Measurements from ENCODE around the gene SHROOM3.
"Not testable (repeated sequence)": the region's sequence is repeated elsewhere in the genome, so short reads cannot be mapped to it uniquely, and the experiment has no call there.

The SHROOM3 gene

DNA sequence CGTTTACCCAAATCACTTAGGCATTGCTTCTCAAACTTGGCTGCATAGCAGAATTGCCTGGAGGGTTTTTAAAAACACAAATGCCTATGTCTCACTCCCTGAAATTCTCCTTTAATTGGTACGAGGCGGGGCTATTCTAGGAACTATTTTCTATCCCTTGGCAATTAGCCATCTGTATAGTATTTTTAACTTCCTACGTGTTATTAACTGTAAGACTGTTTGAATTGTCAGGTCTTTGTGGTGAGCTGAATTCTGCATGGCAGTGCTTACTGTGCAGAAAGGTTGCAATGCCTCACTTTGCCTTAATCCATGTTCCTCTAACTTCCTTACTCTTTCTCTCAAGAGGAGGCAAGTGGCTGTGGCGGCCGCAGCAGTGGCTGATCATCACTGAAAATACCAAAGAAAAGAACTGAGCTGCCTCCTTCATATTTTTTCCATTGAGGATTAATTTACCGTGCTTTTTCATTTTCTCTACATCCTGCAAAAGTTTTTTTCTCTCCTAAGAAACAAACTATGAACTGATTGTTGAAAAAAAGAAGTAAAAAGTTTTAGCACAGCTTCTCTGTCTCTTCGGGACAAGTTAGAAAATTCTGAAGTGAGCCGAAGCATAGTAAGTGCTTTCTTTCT is at the start of gene SHROOM3:
SHROOM3 (plus strand) TSS at position 329 of the 627 bp plus-strand sequence. CDS start 824 bp downstream, outside the sequence.
- DNase-seq (ENCODE audit: low read depth in 2 of 2): no peak

DNA sequence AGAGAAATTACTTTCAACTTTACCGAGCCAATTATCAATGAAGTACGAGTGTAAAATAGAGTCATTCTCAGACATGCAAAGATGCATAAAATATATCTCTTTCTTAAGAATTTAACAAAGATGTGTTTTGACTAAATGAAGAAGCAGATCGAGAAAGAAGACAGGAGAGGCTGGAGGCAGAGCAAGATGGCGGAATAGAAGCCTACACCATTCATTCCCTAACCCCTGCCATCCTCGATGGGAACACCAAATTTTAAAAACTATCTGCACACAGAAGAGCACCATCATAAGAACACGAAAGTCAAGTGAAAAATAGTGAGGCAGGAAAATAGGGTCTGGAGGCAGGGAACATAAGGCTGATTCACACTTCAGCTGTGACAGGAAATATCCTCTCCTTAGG is 49.1 kb upstream of the SHROOM3 start:
- no peak for DNase-seq (ENCODE audit: low read depth in 2 of 2)

DNA sequence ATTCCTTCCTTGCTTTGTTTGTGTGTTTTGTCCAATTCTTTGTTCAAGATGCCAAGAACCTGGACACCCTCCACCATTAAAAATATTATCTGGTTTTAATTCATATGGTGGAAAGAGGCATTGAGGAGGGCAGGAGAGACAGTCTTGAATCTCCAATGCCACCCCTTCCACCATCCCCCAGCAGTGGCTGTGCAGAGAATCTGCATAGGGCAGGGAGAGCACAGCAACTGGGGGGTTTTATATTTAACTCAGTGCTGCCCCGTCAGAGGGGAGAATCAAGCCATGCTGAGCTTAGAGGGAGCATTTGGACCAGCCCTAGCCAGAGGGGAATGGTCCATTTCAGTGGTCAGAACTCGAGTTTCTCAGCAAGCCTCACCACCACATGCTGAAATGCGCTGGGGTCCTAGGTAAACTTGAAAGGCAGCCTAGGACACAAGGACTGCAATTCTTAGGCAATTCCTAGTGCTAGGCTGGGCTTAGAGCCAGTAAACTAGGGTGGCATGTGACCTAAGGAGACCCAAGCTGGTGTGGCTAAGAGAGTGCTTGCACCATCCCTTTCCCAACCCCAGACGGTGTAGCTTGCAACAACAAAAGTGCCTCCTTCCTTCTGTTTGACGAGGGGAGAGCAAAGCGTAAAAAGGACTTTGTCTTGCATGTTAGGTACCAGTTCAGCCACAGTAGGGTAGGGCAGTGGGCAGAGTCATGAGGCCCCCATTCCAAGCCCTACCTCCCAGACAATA is 48.3 kb upstream of the SHROOM3 start:
- no peak for DNase-seq (ENCODE audit: low read depth in 2 of 2)

DNA sequence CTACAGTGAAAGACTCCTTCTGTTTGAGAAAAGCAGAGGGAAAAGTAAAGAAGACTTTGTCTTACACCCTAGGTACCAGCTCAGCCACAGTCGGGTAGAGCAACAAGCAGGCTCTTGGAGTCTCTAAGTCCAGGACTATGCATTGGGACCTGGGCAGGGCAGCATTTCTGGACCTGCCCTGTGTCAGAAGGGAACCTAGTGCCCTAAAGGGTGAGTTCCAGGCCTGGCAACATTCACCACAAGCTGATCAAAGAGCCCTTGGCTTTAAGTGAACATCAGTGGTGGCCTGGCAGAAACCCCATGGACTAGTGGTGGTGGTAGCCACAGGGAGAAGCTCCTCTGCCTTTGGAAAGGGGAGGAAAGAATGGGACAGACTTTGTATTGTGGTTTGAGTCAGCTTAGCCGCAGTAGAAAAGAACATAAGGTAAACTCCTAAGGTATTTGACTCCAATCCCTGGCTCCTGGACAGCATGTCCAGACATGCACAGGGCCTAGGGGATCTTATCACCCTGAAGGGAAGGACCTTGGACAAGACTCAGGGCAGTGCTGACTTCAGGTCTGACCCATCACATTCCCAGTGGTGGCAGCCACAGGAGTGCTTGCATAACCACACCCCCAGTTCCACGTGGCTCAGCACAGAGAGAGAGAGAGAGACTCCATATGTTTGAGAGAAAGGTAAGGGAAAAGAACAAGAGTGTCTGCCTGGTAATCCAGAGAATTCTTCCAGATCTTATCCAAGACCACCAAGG is 46.7 kb upstream of the SHROOM3 start:
- DNase-seq (ENCODE audit: low read depth in 2 of 2): no peak

DNA sequence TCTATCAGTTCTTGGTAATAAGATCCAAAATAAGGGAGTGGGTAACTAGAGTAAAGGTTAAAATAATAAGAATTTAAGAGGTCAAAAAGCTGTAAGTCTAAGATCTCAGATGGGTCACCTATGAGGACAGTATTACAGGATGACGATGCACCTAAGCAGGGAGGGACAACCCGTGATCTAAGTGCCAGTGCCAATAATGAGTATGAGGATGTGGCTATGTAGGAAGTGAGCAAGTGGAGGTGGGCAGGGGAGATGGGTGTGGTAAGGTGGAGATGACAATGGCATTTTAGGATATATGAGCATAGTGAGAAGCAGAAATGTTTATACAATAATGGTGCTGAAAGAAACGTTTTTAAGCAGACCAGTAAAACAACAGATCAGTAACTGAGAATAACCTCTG is 33.4 kb upstream of the SHROOM3 start:
- no peak for DNase-seq (ENCODE audit: low read depth in 2 of 2)

DNA sequence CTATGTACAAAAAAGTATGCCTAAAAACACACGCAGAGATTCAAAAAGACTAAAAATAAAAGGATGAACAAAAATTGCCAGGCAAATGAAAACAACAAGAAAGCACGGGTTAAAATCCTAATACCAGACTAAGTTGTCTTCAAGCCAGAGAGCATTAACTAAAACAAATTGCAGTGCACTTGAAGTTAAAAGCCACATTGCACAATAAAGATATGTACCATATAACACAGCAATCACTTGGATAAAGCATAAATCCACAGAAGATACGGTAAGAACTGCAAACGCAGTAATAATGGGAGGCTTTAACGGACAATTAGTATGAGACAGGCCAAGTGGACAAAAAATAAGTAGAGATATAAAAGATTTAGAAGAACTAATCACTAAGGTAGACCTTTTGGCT is 28.9 kb upstream of the SHROOM3 start:
- DNase-seq (ENCODE audit: low read depth in 2 of 2): no peak

DNA sequence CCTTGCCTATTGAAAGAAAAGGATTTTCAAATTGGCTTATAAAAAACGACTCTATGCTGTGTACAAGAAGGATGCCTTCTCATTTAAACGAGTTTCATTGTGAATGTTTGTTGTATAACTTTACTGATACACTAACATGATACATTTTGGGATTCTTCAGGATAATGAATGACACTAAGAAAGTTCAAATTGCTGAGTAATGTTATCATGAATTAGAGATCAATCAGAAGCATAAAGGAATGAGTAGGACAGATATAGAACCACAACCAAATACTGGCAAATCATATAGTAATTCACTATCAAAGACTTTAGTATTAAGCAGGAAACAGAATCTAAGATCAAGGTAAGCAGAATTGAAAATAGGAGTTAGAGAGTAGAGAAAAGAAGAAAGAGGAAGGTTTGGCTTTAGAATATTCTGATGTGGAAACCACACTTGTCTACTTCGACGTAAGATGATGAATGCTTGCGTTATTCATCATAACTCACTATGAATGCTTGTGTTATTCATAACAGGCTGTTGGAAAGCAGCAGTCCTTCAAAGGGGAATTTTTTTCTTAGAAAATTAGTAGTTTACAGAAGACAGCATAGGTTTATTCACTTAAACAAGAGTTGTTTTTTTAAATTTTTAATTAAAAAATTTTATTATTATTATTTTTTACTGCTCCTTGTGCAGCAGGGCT is 27.4 kb upstream of the SHROOM3 start:
- no peak for DNase-seq (ENCODE audit: low read depth in 2 of 2)

DNA sequence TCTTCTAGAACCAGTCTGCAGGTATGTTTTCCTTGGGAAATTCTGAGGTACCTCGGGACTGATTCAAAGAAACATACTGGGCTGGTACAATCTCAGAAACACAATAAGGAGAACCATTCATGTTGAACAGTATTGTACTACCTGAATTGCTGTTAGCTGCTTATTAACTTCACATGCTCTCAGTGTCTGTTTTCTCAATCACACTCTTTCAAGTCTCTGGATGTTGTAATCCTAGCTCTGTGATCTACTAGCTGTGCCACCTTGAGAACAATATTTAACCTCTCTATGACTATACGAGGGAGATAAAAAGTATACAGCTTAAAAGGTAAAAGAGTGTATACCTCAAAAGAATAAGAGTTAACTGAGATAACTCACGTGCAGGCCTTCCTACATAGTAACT is 24.4 kb upstream of the SHROOM3 start:
- DNase-seq (ENCODE audit: low read depth in 2 of 2): no peak

DNA sequence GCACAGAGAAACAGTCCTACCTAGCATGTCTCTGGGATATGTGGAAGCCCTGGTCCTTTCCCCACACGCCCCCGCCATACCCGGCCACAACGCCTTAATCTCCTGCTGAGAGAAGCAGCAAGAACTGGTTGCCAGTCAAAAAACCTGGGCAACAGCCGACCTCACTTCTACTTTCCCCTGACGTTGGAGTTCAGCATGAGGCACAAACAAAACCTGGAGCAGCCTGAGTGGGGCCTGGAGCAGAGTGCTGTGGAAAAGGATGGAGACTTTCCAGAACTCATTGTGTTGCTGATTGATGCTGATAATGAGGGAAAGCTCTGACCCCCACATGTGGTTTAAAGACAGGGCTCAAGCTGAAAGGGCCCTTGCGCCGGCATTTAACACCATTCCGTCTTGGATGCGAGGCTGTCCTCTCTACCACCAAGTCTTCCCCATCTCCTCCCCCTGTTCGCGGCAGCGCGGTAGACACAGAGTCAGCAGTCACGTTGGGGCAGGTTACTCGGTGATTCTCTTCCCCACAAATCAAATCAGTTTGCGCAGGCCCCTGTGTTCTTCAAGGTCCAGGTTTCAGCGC is 14.8 kb upstream of the SHROOM3 start:
- DNase-seq (ENCODE audit: low read depth in 2 of 2): no peak

DNA sequence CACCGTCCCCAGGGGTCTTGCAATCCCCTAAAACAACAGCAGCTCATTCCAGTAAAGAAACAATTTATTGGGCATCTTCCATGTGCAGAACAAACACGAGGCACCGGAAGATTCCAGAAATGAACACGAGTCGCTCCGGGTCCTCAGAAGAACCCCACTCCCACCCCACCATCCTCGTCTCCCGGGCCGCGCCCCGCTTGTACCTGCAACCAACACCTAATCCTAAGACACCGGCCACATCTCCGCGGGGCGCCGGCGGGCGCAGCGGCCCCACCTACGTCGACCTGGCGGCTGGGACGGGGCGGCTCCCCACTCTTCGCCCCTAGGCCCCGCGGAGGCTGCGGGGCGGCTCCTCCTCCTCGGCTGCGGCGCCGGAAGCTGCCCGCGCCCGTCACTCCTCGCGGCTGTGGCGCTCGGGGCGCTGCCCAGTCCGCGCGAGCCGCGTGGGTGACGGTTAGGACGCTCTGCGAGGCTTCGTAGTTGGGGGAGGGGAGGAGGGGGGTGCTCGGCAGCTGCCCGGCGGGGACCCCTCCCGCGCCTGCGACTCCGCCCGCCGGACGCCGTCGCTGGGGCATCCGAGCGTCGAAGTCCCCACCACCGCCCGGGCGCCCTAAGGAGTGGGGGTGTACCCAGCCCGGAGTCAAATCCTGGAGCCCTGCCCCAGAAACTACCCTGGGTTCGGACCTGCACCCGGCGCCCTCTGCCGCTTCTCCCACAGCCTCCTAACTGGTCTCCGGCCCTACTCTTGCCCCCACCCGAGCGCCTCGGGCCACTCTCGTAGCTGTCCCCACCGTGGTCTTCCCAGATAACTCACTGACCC is 14.1 kb upstream of the SHROOM3 start, which contains the start of gene CCDC158:
CCDC158 (minus strand) TSS at position 380 of the 820 bp plus-strand sequence. CDS start 17,934 bp downstream, outside the sequence.
- DNase-seq (ENCODE audit: low read depth in 2 of 2): no peak

DNA sequence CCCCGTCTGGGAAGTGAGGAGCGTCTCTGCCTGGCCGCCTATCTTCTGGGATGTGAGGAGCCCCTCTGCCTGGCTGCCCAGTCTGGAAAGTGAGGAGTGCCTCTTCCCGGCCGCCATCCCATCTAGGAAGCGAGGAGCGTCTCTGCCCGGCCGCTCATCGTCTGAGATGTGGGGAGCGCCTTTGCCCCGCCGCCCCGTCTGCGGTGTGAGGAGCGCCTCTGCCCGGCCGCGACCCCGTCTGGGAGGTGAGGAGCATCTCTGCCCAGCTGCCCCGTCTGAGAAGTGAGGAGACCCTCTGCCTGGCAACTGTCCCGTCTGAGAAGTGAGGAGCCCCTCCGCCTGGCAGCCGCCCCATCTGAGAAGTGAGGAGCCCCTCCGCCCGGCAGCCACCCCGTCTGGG is 11.9 kb upstream of the SHROOM3 start:
- not testable (repeated sequence) for DNase-seq (ENCODE audit: low read depth in 2 of 2)

DNA sequence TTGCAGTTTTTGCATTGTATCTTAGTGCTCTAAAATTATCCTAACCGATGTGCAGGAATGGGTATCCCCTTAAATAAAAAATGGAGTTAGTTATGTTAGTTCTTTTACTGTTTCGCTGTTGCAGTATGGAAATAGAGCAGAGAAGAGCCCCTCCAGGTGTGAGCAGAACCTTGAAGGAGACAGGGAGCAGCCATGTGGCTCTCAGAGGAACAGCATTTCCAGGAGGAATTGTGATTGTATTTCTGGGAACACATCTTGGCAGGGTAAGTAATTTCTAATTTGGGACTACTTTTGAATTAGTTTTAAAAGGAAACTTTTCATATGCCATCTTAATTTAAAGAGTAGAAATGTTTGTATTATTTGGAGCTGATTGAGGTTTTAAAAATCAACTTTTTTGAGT is 8.8 kb upstream of the SHROOM3 start:
- DNase-seq (ENCODE audit: low read depth in 2 of 2): no peak

DNA sequence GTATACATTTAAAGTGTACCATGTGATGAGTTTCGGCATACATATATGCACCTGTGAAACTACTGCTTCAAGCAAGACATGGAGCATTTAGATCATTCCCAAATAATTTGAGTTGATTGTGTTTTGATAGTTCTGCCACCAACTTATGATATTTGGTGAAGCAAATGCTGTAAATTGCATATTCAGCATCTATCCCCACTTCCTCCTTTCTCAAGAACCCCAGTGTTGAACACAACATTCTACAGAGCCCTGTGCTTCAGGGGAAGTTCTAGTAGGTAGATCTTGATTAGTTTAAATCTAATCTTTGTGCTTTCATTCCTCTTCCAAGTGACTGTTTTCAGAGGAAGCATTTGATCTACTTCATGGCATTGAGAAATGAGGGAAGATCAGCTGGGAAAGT is 5.4 kb upstream of the SHROOM3 start:
- no peak for DNase-seq (ENCODE audit: low read depth in 2 of 2)

DNA sequence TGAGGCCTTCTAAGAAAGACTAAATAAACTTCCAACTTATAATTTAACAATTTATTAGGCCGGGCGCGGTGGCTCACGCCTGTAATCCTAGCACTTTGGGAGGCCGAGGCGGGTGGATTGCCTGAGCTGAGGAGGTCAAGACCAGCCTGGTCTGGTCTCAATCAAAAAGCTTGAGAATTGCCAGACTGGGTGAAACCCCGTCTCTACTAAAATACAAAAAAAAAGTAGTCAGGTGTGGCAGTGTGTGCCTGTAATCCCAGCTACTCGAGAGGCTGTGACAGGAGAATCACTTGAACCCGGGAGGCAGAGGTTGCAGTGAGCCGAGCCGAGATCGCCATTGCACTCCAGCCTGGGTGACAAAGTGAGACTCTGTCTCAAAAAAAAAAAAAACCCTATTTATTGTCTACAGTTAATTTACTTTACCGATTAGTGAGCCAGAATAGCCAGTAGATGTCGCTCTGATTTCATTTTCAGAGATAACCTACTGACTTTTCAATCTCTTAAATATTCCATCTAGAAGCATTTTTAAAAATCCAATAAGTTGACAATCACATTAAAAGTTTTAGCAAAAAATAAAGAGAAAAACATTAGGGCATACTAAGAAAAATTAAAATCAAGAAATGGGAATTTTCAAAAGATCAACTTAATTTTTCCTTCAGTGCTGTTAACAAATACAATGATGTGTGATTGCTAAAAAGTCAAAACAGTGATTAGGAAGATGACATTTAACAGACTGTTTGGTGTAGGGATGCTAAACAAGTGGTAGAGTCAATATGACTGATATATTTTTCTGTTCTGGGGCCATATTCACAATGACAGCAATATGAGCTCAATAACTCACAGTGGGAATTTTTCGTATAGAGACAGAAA is 4.3 kb upstream of the SHROOM3 start:
- DNase-seq (ENCODE audit: low read depth in 2 of 2): peak in 1 of 2 experiments; percentile 43

DNA sequence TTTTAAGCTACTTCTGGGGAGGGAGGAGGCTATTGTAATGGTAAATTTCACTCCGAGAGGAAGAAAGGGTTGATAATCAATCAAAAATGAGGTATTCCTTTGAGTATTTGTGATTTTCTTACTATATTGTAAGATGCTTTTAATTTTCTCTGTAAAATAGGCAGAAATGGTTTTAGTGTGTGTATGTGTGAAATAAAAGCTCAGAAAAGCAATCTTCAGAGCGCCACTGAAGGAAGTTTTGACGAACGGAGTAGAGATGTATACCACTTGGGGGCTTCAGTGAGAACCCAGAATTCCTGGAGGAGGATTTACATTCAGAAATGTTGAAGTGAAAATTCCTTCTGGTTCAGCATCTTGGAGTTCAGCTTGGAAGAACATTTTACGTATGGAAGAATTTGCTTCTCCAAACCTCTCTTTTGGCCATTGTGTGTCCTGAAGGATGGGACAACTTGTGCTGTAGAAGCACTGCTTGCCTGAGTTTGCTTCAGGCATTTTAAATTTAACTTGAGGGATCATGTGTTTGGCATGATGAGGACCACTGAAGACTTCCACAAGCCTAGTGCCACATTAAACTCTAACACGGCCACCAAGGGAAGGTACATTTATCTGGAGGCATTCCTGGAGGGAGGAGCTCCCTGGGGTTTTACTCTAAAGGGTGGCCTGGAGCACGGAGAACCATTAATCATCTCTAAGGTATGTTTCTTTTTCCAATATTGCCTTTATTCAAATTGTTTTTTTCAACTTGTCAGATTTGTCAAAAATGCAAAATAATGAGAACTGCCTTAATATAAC is 695 bp downstream of the SHROOM3 start:
- no peak for DNase-seq (ENCODE audit: low read depth in 2 of 2)

DNA sequence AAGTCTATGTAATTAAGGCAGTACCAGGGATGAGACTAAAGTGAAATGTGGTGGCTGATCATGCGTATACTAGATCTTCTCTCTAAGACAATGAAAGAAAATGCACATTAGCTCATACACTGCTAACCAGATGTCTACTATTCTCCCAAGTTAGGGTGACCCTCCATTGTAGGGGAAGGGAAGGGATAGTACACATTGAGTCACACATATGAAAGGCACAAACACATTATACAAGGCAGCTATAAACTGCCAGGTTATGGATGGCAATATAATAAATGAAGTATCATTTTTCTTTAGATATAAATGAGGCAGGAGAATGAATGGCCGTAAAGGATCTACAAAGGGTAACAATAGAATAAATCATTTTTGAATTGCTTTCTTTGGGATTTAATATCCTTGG is 4.5 kb downstream of the SHROOM3 start:
- DNase-seq (ENCODE audit: low read depth in 2 of 2): no peak

DNA sequence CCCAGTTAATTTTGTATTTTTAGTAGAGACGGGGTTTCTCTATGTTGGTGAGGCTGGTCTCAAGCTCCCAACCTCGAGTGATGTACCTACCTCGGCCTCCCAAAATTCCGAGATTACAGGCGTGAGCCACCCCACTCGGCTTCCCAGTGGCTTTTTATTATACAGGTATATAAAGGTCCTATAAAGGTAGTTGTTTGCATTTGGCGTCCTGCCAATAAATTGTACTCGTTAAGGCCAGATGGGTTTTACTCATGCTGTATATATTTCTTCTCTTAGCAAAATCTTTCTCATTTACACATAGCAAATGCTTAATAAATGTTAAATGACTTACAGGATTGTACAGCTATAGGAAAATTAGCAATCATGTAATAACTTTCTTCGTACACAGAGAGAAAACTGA is 6.9 kb downstream of the SHROOM3 start:
- no peak for DNase-seq (ENCODE audit: low read depth in 2 of 2)

DNA sequence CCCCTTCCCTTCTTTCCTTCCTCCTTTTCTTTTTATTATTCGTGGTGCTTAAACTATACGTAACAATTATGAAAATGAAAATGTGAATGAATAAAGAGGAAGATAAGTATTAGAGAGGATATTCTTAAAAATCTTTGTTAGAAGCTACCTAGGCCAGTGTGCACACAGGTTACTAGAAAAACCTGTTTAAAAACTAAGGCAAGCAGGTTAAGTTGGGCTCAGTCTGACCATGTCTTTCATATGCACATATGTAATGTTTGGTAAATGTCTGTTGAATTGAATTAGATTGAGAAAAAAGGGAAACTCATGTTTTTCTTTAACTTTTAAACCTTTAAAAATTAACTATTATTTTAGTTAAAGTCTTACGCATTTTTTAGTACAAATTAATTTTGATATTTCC is 7.8 kb downstream of the SHROOM3 start:
- DNase-seq (ENCODE audit: low read depth in 2 of 2): no peak

DNA sequence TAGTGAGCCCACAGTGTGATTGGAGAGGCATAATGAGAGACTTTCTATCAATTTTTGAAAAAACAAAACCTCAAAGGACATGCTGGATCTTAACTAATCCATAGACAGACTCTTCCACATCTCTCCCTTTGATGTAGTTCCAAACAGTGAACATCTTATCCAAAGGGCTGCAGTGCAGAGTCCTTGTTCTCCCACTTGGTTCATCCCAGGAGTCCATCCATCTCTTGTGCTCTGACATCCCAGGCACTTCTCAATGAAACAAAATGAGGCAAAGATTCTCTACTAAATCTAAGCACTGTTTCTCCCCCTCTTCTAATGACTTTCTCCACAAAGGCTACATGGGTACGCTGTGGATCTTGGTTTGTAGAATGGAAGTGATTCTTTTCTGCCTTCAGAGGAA is 8.3 kb downstream of the SHROOM3 start:
- DNase-seq (ENCODE audit: low read depth in 2 of 2): no peak
